Activated B cell treated with CpG ODN at 0.5 μM for 24 hours (primary cell): ENCODE measurements around the gene TNNT2. TPM values are rescaled to one million over a fixed set of nuclear protein-coding genes. Genes with fewer than 3 reads are reported as not detected.

Experiments
- ATAC-seq: fragments of 200-7000 bp; cut with Tn5 transposase; one replicate; pipeline ENCODE4 v1.10.0; 2021; ENCODE audit warnings: low read depth, mild to moderate bottlenecking, moderate library complexity
- CTCF ChIA-PET: fragments of 350-600 bp; sonication (Branson Sonifier 250); formaldehyde crosslinking; loops from one replicate; lab custom pipeline; 2021; ENCODE audit warnings: antibody characterized with exemption; lab: Charles Lee
- POLR2A ChIA-PET: fragments of 350-600 bp; sonication (Branson Sonifier 250); formaldehyde crosslinking; loops from one replicate; lab custom pipeline; 2021; ENCODE audit warnings: antibody characterized with exemption; lab: Charles Lee
- DNase-seq: peaks from one replicate; pipeline ENCODE4 v3.0.0; 2022
- H3K27ac Mint-ChIP-seq: one replicate; pipeline ENCODE4 v1.8.0; 2020; ENCODE audit warnings: mixed read lengths
- H3K27me3 Mint-ChIP-seq: one replicate; pipeline ENCODE4 v1.8.0; 2021; ENCODE audit warnings: mixed read lengths
- H3K36me3 Mint-ChIP-seq: one replicate; pipeline ENCODE4 v1.8.0; 2021; ENCODE audit warnings: low read depth, mixed read lengths
- H3K4me1 Mint-ChIP-seq: one replicate; pipeline ENCODE4 v1.8.0; 2021; ENCODE audit warnings: mixed read lengths
- H3K4me3 Mint-ChIP-seq: one replicate; pipeline ENCODE4 v1.8.0; 2020; ENCODE audit warnings: mild to moderate bottlenecking, mixed read lengths
- H3K9me3 Mint-ChIP-seq: one replicate; pipeline ENCODE4 v1.8.0; 2020; ENCODE audit warnings: mixed read lengths
- intact Hi-C: fragments of 100-400 bp; cut with micrococcal nuclease; formaldehyde crosslinking; loops from one replicate; pipeline ENCODE4 v1.15.1; 2024
- total RNA-seq: library from RNA; stranded (reverse); gene quantifications from 2 replicates; pipeline ENCODE4 v1.2.3, GENCODE V29; 2022
- TF ChIP-seq, protein P1 (sequence below): fragments of 200-600 bp; IDR thresholded peaks from one replicate; pipeline ENCODE4 v1.8.0; 2022; ENCODE audit warnings: antibody characterized with exemption, mild to moderate bottlenecking

The TNNT2 gene
- total RNA-seq, 1 donor from 2014 or later, result not detected

DNA sequence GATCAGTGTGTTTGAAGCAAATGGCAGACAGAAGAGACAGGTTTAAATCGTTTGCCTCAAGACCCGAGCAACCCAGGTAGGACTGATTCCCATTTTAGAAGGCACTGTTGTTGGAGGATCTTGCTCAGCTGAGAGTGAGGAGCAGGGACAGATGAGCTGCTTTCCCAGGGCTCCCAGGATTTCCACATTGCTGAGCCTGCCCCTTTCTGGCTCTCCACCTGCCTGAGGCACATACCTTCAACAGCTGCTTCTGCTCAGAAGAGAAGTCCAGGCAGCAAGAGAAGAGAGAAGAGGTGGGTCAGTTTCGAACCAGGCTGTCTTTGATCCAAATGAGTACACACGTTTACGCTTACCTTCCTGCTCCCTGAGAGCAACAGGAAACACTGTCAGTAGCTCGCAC, 5.7 kb downstream of the TNNT2 start:
- ATAC-seq (no peak), DNase-seq (no peak)
- CTCF ChIA-PET, result no interaction called here
- Mint-ChIP-seq H3K27me3 (peaks cover 19% of the 10 kb centered on the region), H3K4me3 (no peak overlapping the region), H3K27ac (no peak overlapping the region), H3K4me1 (no peaks in the 10 kb centered on the region), H3K36me3 (no peaks in the 10 kb centered on the region), H3K9me3 (no peaks in the 10 kb centered on the region)
- POLR2A ChIA-PET, result no interaction called here
- intact Hi-C loops, result no loop called here
- TF ChIP-seq, protein P1, sequence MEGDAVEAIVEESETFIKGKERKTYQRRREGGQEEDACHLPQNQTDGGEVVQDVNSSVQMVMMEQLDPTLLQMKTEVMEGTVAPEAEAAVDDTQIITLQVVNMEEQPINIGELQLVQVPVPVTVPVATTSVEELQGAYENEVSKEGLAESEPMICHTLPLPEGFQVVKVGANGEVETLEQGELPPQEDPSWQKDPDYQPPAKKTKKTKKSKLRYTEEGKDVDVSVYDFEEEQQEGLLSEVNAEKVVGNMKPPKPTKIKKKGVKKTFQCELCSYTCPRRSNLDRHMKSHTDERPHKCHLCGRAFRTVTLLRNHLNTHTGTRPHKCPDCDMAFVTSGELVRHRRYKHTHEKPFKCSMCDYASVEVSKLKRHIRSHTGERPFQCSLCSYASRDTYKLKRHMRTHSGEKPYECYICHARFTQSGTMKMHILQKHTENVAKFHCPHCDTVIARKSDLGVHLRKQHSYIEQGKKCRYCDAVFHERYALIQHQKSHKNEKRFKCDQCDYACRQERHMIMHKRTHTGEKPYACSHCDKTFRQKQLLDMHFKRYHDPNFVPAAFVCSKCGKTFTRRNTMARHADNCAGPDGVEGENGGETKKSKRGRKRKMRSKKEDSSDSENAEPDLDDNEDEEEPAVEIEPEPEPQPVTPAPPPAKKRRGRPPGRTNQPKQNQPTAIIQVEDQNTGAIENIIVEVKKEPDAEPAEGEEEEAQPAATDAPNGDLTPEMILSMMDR, result no peak

DNA sequence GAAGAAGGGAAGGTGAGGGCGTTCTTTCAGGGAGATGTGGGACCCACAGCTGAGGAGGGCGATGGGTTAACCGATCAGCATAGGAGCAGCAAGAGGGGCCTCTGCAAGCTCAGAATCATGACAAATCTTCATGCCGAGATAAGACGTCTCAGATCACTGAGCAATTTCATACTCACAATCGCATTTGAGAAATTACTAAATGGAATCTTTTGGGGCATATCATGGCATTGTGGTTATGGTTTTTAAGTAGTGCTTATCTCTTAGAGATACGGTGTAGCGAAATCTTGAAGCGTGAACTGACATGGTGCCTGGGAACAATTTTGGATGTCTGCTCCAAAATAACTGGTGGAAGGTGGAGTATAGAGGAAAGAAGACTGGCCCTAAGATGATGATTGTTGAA, 6.2 kb downstream of the TNNT2 start:
- H3K4me3 Mint-ChIP-seq, result no peak overlapping the region
- no peaks in the 10 kb centered on the region for H3K4me1 Mint-ChIP-seq
- DNase-seq, result no peak
- TF ChIP-seq, protein P1, result no peak
- H3K36me3 Mint-ChIP-seq, result no peaks in the 10 kb centered on the region
- ChIA-PET CTCF (no interaction called here), POLR2A (no interaction called here)
- peaks cover 16% of the 10 kb centered on the region for H3K27me3 Mint-ChIP-seq
- ATAC-seq, result no peak
- H3K27ac Mint-ChIP-seq, result no peak overlapping the region
- H3K9me3 Mint-ChIP-seq, result no peaks in the 10 kb centered on the region
- intact Hi-C loops, result no loop called here

DNA sequence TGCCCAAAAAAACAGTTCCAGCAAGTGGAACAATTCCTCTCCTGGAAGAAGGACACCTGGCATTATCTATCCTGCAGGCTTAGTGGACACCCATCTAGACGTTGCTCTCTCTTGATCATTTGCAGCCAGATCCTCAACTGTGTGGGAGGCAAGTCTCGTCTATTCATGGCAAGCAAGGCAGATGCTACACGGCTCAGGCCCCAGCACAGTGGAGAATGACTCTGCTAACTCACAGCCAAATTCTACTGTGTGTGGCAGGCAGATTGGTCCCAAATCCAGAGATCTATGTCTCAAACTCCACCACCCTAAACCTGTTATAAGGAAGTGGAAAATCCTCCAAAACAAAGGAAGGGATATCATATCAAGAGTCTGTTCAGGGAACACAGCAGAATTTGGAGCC, 7.0 kb downstream of the TNNT2 start:
- ATAC-seq (no peak), DNase-seq (no peak)
- intact Hi-C loops, result no loop called here
- TF ChIP-seq, protein P1, result no peak
- Mint-ChIP-seq H3K27me3 (peaks cover 12% of the 10 kb centered on the region), H3K27ac (no peak overlapping the region), H3K4me3 (no peak overlapping the region), H3K4me1 (no peaks in the 10 kb centered on the region), H3K36me3 (no peaks in the 10 kb centered on the region), H3K9me3 (no peaks in the 10 kb centered on the region)
- ChIA-PET CTCF (no interaction called here), POLR2A (no interaction called here)

DNA sequence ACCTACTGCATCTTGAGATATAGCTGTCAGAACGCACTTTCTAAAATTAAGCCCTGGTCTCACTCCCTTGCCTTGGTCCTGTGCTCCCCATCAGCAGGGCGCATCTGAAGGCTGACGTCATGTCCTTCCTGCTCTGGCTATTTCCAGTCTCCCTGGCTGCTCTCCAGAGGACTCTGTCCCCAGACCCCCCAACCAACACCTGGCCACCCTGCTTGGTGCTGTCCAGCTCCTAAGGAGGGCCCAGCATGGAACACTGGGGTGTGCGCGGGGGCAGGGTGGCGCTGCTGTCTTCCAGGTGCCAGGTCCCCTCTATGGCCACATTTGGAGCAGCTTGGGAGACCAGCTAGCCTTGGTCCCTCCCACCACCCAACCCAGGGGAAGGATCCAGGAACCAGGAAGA, 8.3 kb downstream of the TNNT2 start:
- H3K27ac Mint-ChIP-seq, result no peak overlapping the region
- H3K4me1 Mint-ChIP-seq, result no peaks in the 10 kb centered on the region
- ATAC-seq (no peak), DNase-seq (no peak)
- H3K27me3 Mint-ChIP-seq, result peaks cover 12% of the 10 kb centered on the region
- ChIA-PET POLR2A (no interaction called here), CTCF (no interaction called here)
- intact Hi-C loops, result no loop called here
- H3K9me3 Mint-ChIP-seq, result no peaks in the 10 kb centered on the region
- TF ChIP-seq, protein P1, result no peak
- no peaks in the 10 kb centered on the region for H3K36me3 Mint-ChIP-seq
- H3K4me3 Mint-ChIP-seq, result no peak overlapping the region

DNA sequence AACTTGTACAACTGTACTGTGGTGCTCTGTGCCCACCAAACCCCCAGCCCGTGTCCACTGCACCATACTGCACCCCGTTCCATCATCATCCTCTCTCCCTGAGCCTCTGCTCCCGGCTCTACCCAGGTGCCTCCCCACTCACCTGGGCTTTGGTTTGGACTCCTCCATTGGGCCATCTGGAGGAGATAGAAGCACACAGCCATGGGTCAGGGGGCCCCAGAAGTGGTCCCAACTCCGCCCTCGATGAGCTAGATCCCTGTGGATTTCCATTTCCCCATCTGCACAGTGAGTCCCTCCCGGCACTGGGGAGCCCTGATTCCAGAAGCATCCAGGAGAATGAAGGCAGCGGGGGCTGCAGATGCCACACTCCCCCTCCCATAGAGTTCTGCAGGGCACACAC, 10.8 kb downstream of the TNNT2 start:
- Mint-ChIP-seq H3K9me3 (no peaks in the 10 kb centered on the region), H3K4me1 (no peaks in the 10 kb centered on the region), H3K27ac (no peak overlapping the region), H3K27me3 (peaks cover 22% of the 10 kb centered on the region), H3K4me3 (no peak overlapping the region), H3K36me3 (no peaks in the 10 kb centered on the region)
- intact Hi-C loops, result no loop called here
- TF ChIP-seq, protein P1, result no peak
- POLR2A ChIA-PET, result no interaction called here
- ATAC-seq (no peak), DNase-seq (no peak)
- CTCF ChIA-PET, result no interaction called here
